ENCODE data around the gene VDR.

DNA sequence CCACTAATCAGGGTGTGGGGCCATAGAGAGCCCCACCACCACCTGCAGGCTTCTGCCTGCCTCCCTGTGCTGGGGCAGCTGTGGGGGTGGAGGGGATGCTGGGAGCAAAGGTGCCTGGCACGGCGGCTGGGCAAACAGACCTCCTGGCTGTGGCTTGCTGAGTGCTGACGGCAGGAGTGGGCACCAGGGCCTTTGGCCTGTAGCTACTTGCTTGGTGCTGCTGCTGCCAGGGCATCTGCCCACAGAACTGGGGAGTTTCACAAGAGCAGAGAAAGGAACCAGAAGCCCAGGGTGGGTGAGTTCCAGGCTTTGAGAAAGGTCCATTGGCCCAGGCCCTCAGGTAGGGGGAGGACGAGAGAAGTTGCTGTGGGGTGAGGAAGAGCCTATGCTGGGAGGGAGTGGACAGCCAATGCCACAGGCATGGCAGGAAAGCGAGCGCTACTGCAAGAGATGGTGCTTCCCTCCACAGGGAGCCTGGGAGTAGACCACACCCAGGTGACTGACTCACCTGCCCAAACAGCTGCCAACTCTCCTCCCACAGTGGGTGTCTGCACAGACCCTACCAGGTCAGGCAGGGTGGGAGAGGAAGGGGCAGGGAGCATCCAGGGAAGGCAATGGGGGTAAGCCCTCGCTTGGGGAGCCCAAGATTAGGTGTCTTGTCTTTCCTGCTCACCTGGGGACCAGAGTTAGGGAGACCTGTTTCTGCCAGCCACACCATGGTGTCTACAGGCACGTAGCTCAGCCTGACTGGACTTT, 46.1 kb downstream of the VDR start:
- TF ChIP-seq CTCF (IDR thresholded peaks at IDR 0.05) (no peak), EZH2phosphoT487 (IDR thresholded peaks at IDR 0.05) (no peak)
